Kidney capillary endothelial cell (primary cell): ENCODE data around the gene TSPAN14.

Experiments used
- DNase-seq: peaks from one replicate; pipeline ENCODE4 v3.0.0-alpha.2; 2018; ENCODE audit warnings: low spot score

Gene TSPAN14

DNA sequence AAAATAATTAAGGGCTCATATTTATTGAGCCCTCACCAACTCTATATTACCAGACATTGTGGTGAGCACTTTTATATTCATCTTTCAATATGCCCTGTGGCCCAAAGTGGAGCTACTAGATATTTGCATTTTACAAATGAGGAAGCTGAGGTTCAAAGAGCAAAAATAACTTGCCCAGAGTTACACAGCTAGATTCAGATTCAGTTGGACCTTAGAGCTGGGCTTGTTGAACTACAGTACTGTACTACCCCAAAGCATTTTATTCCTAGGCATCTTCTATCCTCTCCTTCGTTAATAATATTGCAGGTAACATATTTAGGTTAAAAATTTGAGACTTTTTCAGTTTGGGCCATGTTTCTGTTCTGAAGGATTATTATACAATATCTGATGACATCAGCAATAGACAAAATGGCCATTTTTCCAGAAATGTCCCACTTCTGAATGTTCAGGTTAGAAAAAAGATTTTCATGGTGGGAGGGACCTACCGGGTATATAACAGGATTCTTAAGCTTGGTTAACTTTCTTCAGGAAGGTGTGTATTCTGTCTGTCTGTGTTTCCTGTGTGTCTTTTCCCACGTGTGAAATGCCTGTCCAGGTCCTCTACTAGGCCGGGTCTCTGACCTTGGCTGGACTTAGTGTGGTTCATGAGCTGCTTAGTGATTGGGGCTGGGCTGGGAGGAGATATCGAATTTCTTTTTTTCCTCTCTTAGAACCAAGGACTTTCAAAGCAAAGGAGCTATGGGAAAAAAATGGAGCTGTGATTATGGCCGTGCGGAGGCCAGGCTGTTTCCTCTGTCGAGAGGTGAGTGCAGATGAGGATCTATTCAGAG, 32.2 kb upstream of the TSPAN14 start:
- no peak for DNase-seq

DNA sequence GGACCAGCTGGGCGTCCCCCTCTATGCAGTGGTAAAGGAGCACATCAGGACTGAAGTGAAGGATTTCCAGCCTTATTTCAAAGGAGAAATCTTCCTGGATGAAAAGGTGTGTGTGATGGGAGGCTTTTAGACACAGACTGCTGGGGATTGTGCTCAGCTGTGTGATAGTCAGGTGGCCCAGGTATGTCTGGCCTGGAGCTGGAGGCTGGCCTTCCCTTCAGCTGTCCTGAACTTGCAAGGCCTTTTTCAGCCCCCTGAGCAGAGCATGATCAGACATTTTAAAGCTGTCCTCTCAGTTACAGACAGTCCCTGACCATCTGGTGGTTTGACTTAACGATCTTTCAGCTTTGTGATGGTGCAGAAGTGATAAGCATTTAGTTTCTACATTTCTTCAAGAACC, 28.2 kb upstream of the TSPAN14 start:
- DNase-seq: no peak

DNA sequence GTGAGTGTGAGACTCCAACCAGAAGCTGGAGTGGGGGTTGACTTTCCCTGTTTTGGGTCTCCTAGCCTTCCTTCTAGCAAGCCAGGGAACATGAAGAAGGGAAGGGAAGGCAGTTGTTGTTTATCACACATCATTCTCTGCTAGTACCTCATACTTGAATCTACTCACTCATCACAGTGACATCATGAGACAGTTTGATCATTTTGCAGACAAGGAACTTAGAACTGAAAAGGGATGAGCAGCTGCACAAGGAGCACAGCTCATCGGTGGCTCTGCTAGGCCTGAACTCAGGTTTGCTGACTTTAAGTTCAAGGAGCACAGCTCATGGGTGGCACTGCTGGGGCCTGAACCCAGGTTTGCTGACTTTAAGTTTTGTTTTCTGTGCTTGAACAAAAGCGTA, 26.6 kb upstream of the TSPAN14 start:
- DNase-seq: no peak

DNA sequence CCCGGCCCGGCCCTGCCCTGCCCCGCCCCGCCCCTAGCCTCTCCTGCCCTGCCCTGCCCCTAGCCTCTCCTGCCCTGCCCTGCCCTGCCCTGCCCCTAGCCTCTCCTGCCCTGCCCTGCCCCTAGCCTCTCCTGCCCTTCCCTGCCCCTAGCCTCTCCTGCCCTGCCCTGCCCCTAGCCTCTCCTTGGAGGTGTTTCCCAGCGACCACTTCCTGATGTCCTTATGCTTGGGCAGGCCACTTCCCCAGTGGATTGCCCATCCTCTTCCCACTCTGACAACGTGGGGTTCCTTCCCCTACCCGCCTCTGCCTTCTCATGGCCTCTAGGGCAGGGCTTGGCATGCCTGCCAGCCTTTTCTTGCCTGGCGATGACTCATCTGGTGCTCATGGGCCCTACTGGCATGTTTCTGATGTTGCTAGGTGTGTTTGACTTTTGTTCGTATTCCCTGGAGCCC, 24.6 kb upstream of the TSPAN14 start:
- DNase-seq: no peak

DNA sequence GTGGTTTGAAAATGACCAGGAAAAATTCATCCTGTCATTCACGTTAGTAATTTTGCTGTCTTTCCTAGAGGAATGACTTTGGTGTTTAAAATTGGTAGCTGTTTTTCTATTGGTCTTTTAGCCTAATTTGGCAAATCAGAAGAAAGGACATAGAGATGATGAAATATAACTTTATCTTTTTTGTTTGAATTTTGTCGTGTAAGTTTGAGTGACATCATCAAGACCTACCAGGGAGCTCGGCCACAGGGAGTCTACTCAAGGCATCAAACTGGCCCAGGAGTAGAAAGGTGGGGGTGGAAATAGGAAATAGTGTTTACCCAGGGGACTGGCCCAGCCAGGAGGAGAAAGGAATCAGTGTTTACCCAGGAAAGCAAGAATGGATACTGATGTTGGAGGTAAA, 21.0 kb upstream of the TSPAN14 start:
- DNase-seq: no peak

DNA sequence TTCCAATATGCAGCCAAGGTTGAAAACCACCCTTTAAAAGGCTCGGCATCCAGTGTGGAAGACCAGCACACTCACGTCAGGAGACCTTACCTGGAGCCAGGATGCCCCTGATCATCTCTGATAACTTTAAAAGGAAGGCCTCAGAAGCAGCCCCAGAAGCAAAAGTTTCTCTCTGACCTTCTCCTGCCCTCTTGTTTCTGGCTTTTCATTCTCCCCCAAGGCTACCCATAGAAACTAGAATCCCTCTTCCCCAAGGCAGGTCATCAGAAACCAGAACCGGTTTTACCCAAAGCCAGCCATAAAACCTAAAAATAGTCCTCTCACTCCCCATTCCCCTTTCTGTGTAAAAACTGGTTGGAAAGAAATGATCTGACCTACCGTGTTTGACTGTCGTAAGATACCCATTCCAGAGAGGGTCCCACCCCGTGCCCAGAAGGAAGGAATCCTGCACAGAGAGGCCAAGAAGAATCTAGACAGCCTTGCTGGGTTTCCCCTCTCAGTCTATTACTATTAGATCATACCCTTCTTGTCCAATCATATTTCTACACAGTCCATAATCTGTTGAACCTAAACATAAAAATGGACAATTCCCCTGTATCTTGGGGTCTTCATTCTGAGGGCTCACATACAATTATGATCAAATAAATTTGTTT, 17.5 kb upstream of the TSPAN14 start:
- DNase-seq: no peak

DNA sequence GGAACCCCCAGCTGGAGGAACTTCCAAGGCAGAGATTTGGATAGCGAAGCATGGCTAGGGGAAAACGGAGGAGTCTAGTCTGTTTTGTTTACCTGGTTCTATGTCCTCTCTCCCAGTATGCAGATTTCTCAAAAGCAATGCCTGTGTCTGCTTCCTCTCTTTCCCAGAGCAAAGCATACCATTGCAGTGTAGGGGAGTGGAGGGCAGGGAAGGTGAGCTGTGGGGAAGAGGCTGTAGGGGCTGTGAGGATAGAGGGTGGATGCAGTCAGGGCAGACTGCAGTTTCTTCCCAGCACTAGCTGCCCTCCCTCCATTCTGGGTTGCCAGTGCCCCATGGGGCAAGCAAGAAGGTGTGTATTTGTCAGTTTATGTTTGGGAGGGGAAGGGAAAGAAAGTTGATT, 16.9 kb upstream of the TSPAN14 start:
- no peak for DNase-seq

DNA sequence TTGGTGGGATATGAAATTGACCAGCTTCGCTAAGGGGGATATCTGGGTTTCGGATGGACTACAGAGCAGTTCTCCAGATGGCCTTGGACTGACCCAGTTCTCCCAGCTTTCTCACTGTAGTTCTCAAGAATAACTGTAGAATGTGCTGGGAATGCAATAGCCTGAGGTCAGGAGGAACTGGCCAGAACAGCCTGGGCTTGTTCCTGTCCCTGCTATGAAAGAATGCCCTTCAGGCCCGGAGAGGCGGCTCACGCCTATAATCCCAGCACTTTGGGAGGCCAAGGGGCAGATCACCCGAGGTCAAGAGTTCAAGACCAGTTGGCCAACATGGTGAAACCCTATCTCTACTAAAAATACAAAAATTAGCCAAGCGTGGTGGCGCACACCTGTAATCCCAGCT, 12.3 kb upstream of the TSPAN14 start:
- DNase-seq: no peak

DNA sequence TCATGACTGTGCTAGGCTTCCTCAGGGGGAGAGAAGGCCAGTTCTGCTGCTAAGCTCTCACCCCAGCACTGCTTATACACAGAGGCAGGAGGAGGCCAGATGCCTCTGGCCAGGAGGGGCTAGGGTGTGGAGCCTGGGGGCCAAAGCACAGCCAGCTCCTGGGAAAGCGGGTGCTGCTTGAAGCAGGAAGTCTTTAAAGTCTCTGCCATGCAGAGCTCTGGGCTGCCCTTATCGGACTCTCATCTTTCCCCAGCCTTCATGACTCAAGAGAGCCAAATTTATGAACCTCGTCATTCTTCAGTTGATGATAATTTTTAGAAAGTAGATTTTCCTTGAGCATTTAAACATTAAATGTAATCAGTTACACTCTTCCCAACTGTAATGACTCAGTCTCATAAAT, 11.2 kb upstream of the TSPAN14 start:
- no peak for DNase-seq

DNA sequence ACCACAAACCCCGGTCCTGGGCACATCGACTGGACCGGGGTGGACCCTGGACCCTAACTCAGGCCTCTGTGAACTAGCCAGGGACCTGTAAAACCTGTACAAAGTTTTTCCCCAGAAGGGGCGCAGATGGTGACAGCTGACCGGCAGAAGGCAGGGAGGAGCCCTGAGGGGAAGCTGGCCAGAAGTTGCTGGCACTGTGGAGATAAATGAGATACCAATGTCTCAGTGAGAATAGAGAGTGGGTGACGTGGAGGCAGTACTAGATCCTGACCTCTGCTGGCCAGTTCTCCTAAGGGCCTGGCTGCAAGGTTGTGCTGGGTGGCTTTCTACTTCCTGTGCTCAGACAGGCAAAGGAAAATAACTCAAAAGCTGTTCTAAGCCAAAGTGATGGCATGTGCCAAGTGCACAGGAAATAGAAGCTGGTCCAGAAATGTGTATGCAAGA, 10.6 kb upstream of the TSPAN14 start:
- peak; percentile 70 for DNase-seq

DNA sequence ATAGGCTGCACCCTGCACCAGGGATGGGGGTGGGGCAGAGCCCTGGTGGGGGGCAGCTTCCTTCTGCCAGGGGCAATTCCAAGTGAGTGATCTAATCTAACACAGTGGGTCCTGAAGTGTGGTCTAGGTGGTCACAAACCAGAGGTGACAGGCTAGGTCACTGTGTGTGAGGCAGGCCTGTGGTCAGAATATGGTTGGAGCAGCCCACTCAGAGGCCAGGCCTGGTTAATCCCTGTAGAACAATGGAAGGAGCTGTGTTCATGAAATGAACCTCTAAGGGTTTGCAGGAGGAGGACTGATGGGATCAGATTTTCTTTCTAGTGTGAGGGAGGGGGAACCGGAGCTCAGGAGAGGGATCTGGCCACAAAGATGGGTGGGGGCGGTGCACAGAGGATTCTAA, 10.0 kb upstream of the TSPAN14 start:
- DNase-seq: no peak

DNA sequence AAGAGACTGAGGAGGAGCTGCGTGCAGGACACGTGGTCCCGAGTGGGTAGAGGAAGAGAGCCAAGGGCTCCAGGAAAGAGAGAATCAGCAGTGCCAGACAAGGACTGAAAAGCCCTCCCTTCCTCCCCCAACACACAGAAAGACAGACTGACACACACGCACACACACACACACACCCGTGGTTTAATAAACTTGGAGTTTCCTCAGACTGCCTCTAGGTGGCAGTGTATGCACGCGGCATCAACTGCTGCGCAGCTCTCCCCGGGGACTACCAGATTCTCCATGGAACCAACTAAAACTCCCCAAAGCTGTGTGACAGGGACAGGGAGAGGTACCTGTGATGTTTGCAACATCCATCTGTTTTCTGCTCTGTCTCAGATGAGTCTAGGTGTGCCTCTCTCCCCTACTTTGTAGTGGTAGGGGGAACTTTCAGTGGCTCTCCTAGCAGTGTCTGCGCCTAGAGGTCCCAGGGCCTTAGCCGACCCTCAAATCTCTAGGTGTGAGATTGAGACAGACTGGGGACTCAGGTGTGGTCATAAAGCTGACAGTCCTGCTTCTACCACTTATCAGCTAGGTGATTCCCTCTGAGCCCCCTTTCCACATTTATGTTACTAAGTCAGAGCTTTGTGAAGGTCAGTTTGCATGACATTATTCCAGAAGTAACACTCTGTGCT, 9.3 kb upstream of the TSPAN14 start:
- DNase-seq: peak; percentile 87

DNA sequence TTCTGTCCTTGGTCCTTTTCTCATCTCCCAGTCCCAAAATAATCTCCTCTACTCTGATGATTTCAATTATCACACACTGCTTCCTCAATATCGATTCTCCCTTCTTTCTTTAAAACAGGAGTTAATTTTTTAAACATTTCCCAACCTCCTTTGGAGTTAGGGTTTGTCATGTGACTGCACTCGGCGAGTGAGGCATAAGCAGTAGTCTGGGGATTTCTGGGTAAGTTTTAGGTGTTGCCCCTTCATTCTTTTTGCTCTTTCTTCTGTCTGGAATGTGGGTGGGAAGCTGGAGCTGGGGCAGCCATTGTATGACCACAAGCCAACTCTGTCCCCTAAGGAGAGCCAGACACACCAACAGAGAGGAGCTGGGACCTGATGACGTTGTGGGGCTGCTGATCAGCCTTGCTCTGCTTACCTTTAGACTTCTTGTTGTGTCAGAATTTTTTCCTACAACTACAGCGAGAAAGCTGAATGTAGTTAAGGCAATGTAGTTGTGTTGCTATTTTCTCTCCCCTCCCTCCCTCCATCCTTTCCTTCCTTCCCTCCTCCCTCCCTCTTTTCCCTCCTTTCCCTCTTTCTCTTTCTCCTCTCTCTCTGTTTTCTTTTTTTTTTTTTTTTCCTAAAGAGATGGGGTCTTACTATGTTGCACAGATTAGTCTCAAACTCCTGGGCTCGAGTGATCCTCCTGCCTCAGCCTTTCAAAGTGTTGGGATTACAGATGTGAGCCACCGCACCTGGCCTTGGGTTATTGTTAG, 6.5 kb upstream of the TSPAN14 start:
- no peak for DNase-seq

DNA sequence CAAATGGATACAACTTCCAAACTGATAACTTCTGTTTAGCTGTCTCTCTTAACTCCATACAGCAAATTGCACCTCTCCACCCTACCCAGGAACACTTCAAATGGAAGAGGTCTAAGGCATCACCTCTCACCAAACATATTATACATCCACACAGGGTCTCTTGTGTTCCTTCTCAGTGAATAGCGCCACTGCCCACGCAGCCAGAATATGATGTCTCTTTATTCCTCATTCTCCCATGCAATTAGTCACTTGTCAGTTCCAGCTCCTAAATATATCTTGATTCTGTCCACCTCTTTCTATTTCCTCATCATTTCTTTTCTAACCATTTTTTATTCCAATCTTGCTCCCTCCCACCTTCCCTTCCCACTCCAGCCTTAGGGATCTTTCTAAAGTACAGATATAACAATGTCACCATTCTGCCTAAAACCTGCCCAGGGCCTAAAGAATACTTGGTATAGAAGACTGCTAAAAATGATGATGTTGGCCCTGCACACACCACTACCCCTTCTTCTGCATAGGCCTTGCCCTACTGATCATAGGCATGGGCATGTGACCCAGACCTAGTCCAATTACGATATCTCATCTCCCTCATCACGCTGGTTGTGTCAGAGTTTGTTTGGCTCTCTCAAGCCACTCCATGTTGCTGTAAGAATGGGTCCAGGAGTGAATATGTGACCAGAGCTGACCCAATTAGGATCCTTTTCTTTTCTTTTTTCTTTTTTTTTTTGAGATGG, 5.7 kb upstream of the TSPAN14 start:
- no peak for DNase-seq

DNA sequence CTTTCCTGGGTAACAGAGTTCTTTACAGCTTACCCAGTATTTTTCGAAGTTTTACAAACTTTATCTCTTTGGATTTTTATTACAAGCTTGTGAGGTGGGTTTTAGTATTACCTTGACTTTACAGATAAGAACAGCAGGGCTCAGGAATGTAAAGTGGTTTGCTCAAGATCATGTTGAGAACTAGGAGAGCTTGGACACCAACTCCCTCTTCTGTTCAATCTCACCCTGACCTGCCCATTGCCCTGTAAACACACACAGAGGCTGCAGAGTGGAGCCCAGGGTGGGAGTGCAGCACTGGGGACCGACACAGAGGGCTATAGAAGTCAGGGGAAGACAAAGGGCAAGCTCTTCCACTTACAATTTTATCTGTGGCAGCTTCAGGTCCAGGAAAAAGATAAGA, 4.6 kb upstream of the TSPAN14 start:
- no peak for DNase-seq

DNA sequence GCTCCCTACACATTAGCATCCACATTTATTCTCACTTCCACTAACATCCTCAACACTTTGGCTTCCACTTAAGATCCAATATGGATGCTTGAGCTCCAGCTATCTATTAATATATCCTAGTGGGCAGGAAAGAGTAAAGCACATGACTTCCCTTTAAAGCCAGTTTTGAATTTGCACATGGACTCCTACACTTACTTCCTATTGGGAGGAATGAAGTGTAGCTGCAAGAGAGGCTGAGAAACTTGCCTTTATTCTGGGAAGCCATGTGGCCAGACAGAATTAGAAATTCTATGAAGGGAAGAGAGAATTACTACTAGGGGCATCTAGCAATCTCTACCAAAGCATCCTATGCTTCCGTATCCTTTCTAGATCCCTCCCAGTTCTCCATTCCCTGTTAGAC, 3.0 kb upstream of the TSPAN14 start:
- no peak for DNase-seq

DNA sequence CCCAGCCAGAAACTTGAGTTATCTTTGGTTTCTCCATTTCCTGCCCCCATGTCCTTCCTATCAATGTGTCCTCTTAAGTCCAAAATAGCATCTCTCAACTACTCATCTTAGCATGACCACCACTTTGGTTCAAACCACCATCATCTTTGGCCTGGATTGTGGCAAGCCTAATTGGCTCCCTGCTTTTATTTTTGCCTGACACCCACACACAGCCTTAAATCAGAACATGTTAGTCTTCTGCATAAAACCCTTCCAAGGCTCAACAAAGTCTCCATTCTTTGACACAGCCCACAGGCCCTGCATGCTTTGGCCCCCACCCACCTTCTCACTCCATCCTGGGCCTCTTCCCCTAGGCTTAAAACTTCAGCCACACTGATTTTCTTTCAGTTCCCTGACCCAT, 2.0 kb upstream of the TSPAN14 start:
- DNase-seq: no peak

DNA sequence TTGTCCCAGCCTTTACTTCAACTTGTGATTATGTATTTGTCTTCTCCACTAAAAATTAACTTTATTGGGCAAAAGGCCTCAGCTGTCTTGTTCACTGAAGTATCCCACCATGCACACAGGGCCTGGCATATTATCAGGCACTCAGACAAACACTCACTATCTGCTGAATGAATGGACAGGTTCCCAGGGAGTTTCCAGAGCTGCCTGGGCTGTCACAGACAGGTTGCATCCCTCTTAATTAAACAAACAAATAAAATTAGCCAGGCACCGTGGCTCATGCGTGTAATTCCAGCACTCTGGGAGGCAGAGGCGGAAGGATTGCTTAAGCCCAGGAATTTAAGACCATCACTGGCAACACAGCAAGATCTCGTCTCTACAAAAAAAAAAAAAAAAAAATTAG, 1.5 kb upstream of the TSPAN14 start:
- no peak for DNase-seq

DNA sequence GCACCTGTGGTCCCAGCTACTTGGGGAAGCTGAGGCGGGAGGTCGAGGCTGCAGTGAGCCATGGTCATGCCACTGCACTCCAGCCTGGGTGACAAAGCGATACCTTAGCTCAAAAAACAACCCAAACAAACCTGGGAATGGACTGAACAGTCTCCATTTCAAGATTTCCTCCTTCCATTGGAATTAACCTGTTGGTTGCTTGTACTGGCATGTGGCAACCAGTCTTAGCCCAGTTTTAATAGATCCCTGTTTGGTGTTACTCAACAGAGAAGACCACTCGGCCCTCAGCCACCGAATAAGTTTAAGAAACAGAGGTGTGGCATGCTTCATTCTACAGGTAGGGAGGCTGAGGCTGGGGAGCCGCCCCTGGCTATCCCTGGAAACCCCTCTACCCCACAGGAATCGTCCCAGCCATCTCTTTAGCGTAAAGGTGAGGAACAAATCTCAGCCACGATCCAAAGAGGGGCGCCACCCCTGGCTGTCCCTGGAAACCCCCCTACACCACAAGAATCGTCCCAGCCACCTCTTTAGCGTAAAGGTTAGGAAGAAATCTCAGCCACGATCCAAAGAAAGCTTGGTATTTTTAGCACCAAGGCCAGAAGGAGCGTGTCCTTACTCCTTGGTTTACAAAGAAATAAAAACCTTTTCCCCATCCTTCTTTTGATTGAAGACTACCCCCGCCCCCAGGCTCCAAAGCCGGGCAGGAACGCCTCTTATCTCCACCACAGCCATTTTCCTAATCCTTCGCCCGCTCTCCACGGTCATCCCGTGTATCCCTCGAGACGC, 861 bp upstream of the TSPAN14 start:
- DNase-seq: no peak

DNA sequence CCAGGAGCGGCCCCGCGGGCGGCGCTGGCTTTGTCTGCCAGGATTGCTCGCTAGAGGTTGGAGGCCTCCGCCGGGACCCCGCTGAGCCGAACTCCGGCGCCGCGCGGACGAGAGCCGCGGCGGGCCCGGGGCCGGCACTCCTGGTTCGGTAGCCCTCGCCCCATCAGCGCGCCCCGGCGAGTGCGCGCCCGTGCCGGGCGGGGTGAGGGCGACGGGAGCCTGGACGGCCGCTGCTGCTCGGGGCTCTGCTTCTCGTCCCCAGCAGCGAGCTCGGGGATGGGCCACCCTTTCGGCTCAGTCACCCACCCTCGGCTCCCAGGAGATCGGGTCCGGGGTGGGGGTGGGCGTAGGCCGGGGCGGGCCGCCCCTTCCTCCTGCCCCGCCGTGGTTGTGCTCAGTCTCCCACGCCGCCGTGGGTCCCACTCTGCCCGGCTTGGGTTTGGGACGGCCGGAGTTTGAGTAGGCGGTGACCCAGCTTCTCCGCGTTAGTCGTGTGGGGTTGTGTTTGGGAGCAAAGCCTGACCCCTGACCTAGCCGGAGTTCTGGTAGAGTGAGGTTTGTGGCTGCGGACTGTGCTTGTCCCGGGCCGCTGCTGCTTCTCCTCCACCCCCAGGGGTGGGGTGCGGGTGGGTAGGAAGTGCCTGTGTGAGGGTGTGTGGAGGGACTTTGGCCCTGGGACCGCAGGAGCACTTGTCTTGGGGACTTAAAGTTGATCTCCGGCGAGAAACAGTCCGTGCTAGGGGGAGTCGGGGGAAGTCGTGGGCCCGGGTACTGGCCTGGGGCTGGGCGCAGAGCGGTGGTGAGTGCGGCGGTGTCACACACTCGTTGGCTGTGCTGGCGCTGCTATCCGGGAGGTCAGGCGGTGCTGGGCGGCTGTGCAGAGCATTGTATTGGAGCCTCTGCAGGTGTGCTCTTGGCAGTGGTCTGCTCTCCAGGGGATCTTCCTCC, 677 bp downstream of the TSPAN14 start:
- no peak for DNase-seq
